T47D (cell line): Measurements from ENCODE around the gene HDGF.
"Not testable (repeated sequence)": the region's sequence is repeated elsewhere in the genome, so short reads cannot be mapped to it uniquely, and the experiment has no call there.

Experiments used
- DNase-seq, 2 experiments: peaks; one replicate each; pipeline versions ENCODE4 v3.0.0 to v3.0.0-alpha.2; 2011 to 2012; ENCODE audit warnings: low read depth in 1 of 2, low spot score in 1 of 2
- JUND ChIP-seq: IDR thresholded peaks from 2 replicates; pipeline ENCODE4 v1.6.1; 2012; ENCODE audit warnings: low read depth
- in situ Hi-C: cut with HindIII; loops from 2 replicates; pipeline ENCODE4 v1.10.0; 2016; ENCODE audit warnings: low sequenced_read_pairs, low pct_unique_long_range_greater_than_20kb

The HDGF gene

DNA sequence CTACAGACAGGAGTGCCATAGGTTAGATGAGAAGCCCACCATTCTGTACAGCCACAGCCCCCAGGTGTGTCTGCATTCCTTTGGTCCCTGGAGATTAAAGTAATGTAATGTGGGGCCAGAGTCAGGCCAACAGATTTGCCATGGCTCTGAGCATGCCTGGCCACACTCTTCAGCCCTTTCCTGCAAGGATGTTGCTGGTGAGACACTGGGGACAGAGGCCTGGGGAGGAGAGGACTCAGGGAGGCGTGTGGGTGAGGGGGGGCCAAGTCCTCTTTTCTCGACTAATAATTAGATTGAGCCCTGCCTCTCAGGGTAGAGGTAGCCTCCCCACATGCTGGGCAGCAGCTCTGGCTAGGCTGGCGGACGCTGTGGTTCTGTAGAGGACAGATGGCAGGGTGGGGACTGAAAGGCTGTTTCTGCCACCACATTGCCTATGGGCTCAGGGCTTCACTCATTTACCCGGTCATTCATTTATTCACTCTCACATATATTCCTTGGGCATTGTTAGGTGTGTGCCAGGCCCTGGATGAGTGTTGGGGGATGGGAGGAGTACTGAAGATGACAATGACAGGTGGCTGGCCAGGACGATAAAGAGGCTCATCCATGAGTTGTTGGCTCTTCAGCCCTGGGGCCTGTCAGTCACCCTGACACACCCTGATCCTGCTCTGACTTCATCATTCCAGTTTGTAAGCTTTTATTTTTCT, 8.8 kb upstream of the HDGF start:
- no peak for DNase-seq
- in situ Hi-C loops: no loop called here
- TF ChIP-seq JUND: no peak

DNA sequence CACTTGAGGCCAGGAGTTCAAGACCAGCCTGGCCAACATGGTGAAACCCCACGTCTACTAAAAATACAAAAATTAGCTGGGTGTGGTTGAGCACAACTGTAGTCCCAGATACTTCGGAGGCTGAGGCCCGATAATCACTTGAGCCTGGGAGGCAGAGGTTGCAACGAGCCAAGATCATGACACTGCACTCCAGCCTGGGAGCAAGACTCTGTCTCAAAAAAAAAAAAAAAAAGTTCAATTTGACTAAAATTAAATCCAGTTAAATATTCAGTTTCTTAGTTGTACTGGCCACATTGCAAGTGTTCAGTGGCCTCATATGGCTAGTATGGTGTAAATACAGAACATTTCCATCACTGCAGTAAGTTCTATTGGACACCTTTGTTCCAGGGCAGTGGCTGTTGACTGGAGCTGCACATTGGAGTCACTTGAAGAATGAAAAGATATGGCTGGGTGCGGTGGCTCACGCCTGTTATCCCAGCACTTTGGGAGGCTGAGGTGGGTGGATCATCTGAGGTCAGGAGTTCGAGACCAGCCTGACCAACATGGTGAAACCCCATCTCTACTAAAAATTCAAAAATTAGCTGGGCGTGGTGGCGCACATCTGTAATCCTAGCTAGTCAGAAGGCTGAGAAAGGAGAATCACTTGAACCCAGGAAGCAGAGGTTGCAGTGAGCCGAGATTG, 6.2 kb upstream of the HDGF start:
- DNase-seq, in situ Hi-C loops: not testable (repeated sequence)

GRCh38 chr1:156756355-156756754, 4.9 kb upstream of the HDGF start:
- TF ChIP-seq JUND: no peak
- DNase-seq: no peak
- in situ Hi-C loops: no loop called here

DNA sequence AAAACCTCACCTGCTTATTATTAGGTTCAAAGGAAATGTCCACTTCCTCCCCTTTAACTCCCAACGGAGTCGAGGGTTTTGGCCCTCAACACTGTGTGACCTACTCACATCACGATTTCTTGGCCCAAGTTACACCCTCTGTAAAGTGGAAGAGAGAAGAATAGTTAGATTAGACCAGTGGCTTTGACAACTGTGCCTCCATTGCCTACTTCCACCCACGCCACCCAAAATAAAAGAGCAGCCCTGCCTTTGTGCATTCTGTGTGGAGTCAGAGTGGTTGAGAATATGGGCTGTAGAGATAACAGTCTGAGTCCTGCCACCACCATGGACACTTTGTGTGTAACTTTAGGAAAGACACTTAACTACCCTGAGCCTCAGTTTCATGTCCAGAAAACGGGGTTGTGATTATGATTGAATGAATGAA, 4.1 kb upstream of the HDGF start:
- in situ Hi-C loops: no loop called here
- no peak for DNase-seq
- TF ChIP-seq JUND: no peak

GRCh38 chr1:156754219-156754618, 2.7 kb upstream of the HDGF start:
- in situ Hi-C loops: no loop called here
- no peak for DNase-seq
- TF ChIP-seq JUND: no peak

GRCh38 chr1:156752843-156753482, 1.5 kb upstream of the HDGF start:
- in situ Hi-C loops: no loop called here
- peak in 1 of 2 experiments; percentile 53 for DNase-seq
- no peak for TF ChIP-seq JUND

DNA sequence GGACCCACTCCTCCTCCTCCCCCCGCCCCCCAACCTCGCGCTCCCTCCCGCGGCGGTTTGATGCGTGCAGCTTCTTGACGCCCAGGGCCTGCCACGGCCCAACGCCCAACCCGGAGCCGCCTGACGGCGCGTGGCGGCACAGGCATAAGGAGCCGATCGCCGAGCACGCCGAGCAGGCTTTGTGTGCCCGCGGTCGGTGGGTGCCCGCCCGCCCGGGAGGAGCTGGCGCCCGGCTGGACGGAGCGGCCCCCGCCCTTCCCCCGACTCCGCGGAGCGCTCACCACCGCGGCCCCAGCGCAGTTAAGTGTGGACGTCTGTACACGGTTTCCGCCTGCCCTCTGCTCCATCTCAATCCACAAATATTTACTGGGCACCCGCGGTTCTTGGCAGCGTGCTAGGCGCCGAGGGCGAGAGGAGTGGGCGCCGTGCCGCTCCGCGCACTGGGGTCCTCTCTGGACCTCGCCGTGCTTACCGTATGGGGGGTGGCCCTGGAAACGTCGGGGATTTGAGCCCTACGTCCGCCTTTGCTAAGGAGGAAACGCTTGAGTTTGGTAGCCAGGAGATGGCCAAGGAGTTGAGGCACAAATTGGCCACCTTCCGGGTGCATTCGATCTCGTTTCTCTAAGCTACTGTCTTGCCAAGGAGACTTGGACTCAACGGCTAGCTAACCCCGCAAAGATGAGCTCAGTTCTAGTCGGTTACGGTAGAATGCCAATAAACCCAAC, 444 bp upstream of the HDGF start:
- in situ Hi-C loops: no loop called here
- no peak for TF ChIP-seq JUND

DNA sequence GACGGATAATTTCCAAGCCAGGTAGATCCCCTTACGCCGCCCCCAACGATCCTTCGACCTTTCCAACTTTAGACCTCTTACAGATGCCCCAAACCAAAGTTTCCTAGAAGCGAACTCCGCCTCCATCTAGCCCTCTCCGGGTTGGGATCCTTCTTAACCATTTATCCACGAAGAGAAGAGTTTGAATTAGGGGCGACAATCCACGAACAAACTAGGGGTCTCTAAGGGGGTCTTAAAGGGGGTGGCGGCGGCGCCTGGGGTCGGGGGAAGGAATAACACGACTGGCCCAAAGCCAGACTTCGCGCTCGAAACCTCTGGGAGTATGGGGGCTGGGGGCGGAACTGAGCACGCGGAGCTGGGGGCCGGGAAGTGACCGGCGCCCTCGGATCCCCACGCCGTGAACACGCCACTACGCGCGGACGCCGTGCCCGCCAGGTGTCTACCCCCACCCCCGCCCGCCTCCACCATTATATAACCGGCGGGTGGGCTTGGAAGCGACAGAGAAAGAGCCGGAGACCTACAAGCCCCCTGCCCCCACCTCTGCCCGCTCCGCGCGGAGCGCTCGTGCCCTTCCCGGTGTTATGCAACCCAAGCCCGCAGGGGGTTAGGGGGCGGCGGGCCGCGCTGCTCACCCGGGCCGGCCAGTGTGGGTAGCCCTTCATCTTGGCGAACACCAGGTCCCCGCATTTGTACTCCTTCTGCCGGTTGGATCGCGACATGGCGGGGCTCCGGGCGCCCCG, 594 bp downstream of the HDGF start:
- in situ Hi-C loops: no loop called here
- DNase-seq: peak in 1 of 2 experiments; percentile 61

More for the DNA sequence above, 444 bp upstream of the HDGF start:
- DNase-seq: peak; percentile 90 to 99

GRCh38 chr1:156750191-156750672, 1.2 kb downstream of the HDGF start:
- DNase-seq: peak; percentile 64 to 78
- in situ Hi-C loops: no loop called here
- no peak for TF ChIP-seq JUND

More for the DNA sequence above, 594 bp downstream of the HDGF start:
- no peak for TF ChIP-seq JUND

- no peak for TF ChIP-seq JUND
- no peak for DNase-seq
- in situ Hi-C loops: no loop called here
Observed at GRCh38 chr1:156749419-156750118, 1.9 kb downstream of the HDGF start.

DNA sequence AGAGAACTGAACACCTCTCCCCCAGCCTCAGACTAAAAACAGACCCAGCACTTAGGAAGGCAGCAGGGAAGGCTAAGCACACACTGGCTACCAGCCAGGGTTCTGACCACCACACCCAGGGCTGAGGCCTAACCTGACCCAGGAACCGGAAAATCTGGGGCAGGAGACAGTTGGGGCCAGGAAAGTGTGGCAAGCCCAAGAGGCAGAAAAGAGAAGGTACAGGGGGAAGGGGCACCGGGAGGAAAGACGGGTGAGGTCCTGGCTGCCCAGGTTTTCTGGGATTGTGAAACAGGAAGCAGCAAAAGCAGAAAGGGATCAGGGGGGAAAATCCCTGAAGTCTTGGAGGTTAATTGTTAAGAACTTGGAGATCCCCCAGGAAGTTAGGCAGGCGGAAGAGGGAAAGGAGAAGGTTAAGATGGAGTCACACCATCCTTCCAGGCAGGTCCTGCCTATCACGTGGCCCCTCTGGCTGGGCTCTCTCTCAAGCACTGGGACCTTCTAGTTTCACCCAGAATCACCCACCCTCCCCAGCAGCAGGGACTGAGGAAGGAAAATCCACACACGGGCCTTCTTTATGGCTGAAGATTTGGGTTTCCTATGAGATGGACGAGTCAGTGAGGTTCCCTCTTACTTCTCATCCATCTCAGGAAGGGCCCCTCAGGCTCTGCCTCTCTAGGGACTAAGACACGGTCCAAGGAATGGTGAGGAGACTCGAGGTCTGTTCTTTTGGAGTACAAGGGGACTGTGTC, 2.6 kb downstream of the HDGF start:
- in situ Hi-C loops: no loop called here
- TF ChIP-seq JUND: no peak
- DNase-seq: peak in 1 of 2 experiments; percentile 89
